GM21515 (cell line): ENCODE measurements around the gene PRAMEF5.
"Not testable (repeated sequence)": the region's sequence is repeated elsewhere in the genome, so short reads cannot be mapped to it uniquely, and the experiment has no call there.

Experiments
- ATAC-seq: cut with Tn5 transposase; IDR thresholded peaks from one replicate; pipeline ENCODE4 v1.9.1; 2021; ENCODE audit not compliant: unreplicated experiment

The PRAMEF5 gene

GRCh38 chr1:13265124-13265523, 11.1 kb downstream of the PRAMEF5 start:
- not testable (repeated sequence) for ATAC-seq

DNA sequence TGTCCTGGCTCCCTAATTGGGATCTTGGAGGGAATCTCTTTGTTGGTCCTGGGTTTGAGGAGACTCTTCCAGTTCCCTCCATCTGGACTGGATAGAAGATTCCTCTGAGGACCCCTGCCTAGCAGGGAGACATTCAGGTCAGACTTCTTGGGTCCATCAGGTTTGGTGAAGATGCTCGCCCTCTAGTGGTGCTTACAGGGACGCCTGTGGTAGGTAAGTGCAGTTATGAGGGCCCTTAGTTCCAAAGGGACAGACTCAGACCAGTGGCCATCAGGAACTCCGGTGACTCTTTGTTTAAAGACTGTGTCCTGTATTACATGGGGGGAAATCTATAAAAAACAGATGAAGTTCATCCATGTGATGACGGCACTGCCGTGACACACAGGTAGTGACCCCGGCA, 23.0 kb downstream of the PRAMEF5 start:
- ATAC-seq: not testable (repeated sequence)

- ATAC-seq: not testable (repeated sequence)
Observed at GRCh38 chr1:13279617-13280016, 25.6 kb downstream of the PRAMEF5 start.

DNA sequence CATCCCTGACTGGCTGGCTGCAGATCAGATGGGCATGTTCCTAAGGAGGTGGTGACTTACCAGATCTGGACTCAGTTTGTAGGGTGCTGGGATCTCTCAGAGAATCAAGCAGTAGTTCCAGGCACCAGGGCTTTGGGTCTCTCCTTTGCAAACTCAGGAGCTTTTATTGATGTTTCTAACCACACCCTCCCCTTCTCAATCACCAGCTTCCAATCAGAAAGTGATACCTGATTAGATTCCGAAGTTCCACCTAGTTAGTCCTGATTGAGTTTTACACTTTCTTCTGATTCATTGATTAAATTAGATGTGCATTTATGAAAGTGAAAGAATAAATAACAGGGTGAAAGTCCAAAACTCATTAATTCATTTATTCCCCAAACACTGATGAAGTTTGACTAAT, 31.0 kb downstream of the PRAMEF5 start, which contains the start of gene PRAMEF8:
PRAMEF8 (minus strand) TSS at position 101 of the 400 bp plus-strand sequence. CDS start 1,046 bp downstream, outside the sequence.
- ATAC-seq: not testable (repeated sequence)

DNA sequence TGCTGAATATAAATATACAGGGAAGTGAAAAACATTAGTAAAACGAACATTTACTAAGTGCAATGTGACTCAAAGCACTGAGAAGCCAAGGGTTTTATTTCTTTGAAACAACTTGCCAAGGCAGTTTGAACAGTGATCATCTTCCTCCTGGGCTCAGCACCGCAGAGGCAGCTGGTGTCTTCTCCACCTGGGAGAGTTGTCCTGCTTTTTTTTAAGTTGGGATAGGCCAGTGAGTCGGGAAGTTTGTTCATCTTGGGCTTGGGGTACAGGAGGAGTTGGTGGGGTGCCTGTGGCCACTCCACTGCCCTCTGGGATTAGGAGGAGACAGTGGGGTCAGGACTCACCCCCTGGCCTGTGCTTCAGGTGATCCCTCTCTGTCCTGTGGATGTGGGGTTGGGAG, 35.0 kb downstream of the PRAMEF5 start:
- not testable (repeated sequence) for ATAC-seq

DNA sequence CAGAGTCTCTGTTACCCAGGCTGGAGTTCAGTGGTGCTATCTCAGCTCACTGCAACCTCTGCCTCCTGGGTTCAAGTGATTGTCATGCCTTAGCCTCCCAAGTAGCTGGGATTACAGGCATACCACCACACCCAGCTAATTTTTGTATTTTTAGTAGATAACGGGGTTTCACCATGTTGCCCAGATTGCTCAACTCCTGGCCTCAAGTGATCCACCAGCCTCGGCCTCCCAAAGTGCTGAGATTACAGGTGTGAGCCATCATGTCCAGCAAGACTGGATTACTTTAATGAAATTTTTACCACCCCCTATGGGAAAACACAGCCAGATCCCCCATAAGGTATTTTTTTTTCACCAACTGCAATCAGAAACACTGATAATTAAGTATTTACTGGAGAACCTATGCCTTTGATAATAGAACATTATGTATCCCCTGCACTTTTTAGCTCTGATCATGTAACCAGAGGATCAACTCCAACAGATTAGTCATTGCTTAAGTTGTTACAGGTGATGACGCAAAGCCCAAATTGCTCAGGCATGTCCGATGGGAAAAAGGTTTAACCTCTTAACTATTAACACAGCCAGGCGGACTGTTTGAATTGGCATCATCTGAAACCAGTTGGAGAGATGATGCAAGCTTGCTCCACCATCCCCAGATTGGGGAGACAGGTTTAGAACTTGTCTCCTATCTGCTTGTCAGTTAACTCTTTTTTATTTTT, 43.4 kb downstream of the PRAMEF5 start:
- ATAC-seq: not testable (repeated sequence)

DNA sequence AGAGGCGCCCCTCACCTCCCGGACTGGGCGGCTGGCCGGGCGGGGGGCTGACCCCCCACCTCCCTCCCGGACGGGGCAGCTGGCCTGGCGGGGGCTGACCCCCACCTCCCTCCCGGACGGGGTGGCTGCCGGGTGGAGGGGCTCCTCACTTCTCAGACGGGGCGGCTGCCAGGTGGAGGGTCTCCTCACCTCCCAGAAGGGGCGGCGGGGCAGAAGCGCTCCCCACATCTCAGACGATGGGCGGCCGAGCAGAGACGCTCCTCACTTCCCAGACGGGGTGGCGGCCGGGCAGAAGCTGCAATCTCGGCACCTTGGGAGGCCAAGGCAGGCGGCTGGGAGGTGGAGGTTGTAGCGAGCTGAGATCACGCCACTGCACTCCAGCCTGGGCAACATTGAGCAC, 44.7 kb downstream of the PRAMEF5 start:
- ATAC-seq: not testable (repeated sequence)

DNA sequence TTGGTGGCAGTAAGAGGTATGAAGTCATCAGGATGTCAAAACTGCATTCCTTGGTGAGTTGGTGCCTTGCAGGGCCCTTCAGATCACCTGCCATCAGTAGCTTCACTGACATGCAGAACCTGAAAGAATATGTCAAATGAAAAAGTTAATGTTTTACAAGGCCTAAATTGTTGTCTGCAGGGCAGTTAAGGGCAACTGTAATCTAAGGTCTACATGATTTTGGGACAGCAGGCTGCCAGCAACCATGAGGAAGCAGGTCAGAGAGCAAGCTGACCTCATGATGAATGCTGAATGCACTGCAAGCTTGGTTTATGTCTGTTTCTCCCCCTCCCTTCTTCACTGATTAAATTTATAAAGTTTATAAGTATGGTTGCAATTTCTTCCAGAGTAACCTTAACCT, 48.2 kb downstream of the PRAMEF5 start:
- not testable (repeated sequence) for ATAC-seq

DNA sequence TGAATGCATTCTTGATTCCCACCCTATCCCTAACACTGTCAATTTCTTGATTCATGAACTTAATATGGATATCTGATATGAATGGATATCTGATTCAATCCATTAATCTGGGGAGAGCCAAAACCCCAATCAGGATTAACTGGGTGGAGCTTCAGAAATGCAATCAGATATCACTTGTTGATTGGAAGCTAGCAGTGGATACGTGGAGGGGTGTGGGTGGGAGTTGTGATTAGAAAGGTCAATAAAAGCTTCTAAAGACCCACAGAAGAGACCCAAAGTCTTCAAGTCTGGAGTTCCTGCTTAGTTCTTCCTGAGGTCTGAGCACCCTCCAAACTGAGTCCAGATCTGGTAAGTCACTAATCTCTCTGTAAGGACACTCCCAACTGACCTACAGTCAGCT, 49.2 kb downstream of the PRAMEF5 start, which contains the start of gene PRAMEF33:
PRAMEF33 (plus strand) TSS at position 301 of the 400 bp plus-strand sequence. CDS start 2,416 bp downstream, outside the sequence.
- ATAC-seq: not testable (repeated sequence)
